H9 (cell line): ENCODE results near the gene WNT7B. TPM values are rescaled to one million over a fixed set of nuclear protein-coding genes. Genes with fewer than 3 reads are reported as not detected.

Experiments
- DNase-seq: peaks from one replicate; pipeline ENCODE4 v3.0.0-alpha.2; 2017
- H2AFZ ChIP-seq: one replicate; pipeline ENCODE4 v1.6.1; 2013; ENCODE audit warnings: mild to moderate bottlenecking, low read length, control low read depth, moderate library complexity
- H2AK5ac ChIP-seq: 2 replicates; pipeline ENCODE4 v1.6.1; 2013; ENCODE audit warnings: low read length, control low read depth, mixed read lengths; ENCODE audit not compliant: insufficient read length
- H2BK120ac ChIP-seq: one replicate; pipeline ENCODE4 v1.6.1; 2013; ENCODE audit warnings: low read depth, mild to moderate bottlenecking, low read length, control low read depth, inconsistent platforms; ENCODE audit not compliant: poor library complexity, severe bottlenecking
- H2BK12ac ChIP-seq: 2 replicates; pipeline ENCODE4 v1.6.1; 2013; ENCODE audit warnings: low read length, control low read depth, mixed read lengths, low read depth; ENCODE audit not compliant: insufficient read length
- H2BK15ac ChIP-seq: 2 replicates; pipeline ENCODE4 v1.6.1; 2013; ENCODE audit warnings: low read depth, low read length, control low read depth
- H2BK20ac ChIP-seq: one replicate; pipeline ENCODE4 v1.6.1; 2013; ENCODE audit warnings: low read depth, mild to moderate bottlenecking, low read length, control low read depth, inconsistent platforms; ENCODE audit not compliant: poor library complexity, severe bottlenecking
- H2BK5ac ChIP-seq: 2 replicates; pipeline ENCODE4 v1.6.1; 2013; ENCODE audit warnings: low read length, control low read depth, mixed read lengths; ENCODE audit not compliant: insufficient read length
- H3K14ac ChIP-seq: 2 replicates; pipeline ENCODE4 v1.6.1; 2013; ENCODE audit warnings: low read length, control low read depth; ENCODE audit not compliant: insufficient read depth
- H3K18ac ChIP-seq: 2 replicates; pipeline ENCODE4 v1.6.1; 2013; ENCODE audit warnings: low read depth, mild to moderate bottlenecking, mixed read lengths, low read length, control low read depth; ENCODE audit not compliant: insufficient read length
- H3K23ac ChIP-seq: 2 replicates; pipeline ENCODE4 v1.6.1; 2013; ENCODE audit warnings: low read length, control low read depth, mixed read lengths, low read depth; ENCODE audit not compliant: insufficient read length
- H3K23me2 ChIP-seq: 2 replicates; pipeline ENCODE4 v1.6.1; 2013; ENCODE audit warnings: low read depth, mild to moderate bottlenecking, mixed read lengths, low read length, control low read depth; ENCODE audit not compliant: insufficient read length, poor library complexity, severe bottlenecking
- H3K27ac ChIP-seq: 2 replicates; pipeline ENCODE4 v1.5.1; 2013; ENCODE audit warnings: low read length, control low read depth, mixed read lengths, low read depth; ENCODE audit not compliant: insufficient read length
- H3K27me3 ChIP-seq: 2 replicates; pipeline ENCODE4 v1.6.1; 2013; ENCODE audit warnings: low read length, control low read depth, inconsistent platforms; ENCODE audit not compliant: insufficient read depth
- H3K4ac ChIP-seq: 2 replicates; pipeline ENCODE4 v1.6.1; 2013; ENCODE audit warnings: low read depth, mild to moderate bottlenecking, control low read depth, inconsistent platforms, low read length, moderate library complexity
- H3K4me1 ChIP-seq: 2 replicates; pipeline ENCODE4 v1.6.1; 2013; ENCODE audit warnings: low read length, control low read depth, inconsistent platforms; ENCODE audit not compliant: insufficient read depth
- H3K4me2 ChIP-seq: 2 replicates; pipeline ENCODE4 v1.6.1; 2013; ENCODE audit warnings: low read length, control low read depth, mixed read lengths; ENCODE audit not compliant: insufficient read length, insufficient read depth
- H3K56ac ChIP-seq: 2 replicates; pipeline ENCODE4 v1.6.1; 2013; ENCODE audit warnings: low read depth, mild to moderate bottlenecking, mixed read lengths, low read length, control low read depth; ENCODE audit not compliant: insufficient read length
- H3K79me1 ChIP-seq: 2 replicates; pipeline ENCODE4 v1.6.1; 2013; ENCODE audit warnings: low read depth, mild to moderate bottlenecking, moderate library complexity, low read length, control low read depth, inconsistent platforms; ENCODE audit not compliant: insufficient read depth, poor library complexity, severe bottlenecking
- H3K79me2 ChIP-seq: 2 replicates; pipeline ENCODE4 v1.6.1; 2013; ENCODE audit warnings: low read length, control low read depth, inconsistent platforms; ENCODE audit not compliant: insufficient read depth
- H3K9ac ChIP-seq: 2 replicates; pipeline ENCODE4 v1.6.1; 2013; ENCODE audit warnings: low read length, control low read depth, mixed read lengths; ENCODE audit not compliant: insufficient read length; ENCODE audit errors: extremely low read depth
- H3K9me3 ChIP-seq: one replicate; pipeline ENCODE4 v1.6.1; 2013; ENCODE audit warnings: low read depth, low read length, inconsistent platforms; ENCODE audit not compliant: control insufficient read depth
- H3T11ph ChIP-seq: one replicate; pipeline ENCODE4 v1.6.1; 2013; ENCODE audit warnings: mild to moderate bottlenecking, low read length, control low read depth, inconsistent platforms
- H4K20me1 ChIP-seq: one replicate; pipeline ENCODE4 v1.6.1; 2013; ENCODE audit not compliant: control insufficient read depth, insufficient read length, insufficient read depth
- H4K5ac ChIP-seq: 2 replicates; pipeline ENCODE4 v1.6.1; 2013; ENCODE audit warnings: low read depth, mild to moderate bottlenecking, mixed read lengths, low read length, control low read depth; ENCODE audit not compliant: insufficient read length
- H4K8ac ChIP-seq: replicated peaks from 2 replicates; pipeline ENCODE4 v1.6.1; 2013; ENCODE audit warnings: low read length, control low read depth, mixed read lengths, low read depth; ENCODE audit not compliant: insufficient read length
- H4K91ac ChIP-seq: 2 replicates; pipeline ENCODE4 v1.6.1; 2013; ENCODE audit warnings: low read depth, mild to moderate bottlenecking, moderate library complexity, mixed read lengths, low read length, control low read depth; ENCODE audit not compliant: insufficient read length
- H3K27ac Mint-ChIP-seq, 3 experiments: 2 replicates in 2 of 3; 3 replicates in 1 of 3; pipeline ENCODE4 v1.8.0; 2020 to 2021; ENCODE audit warnings: mixed read lengths in 3 of 3, mild to moderate bottlenecking in 1 of 3, moderate library complexity in 1 of 3
- H3K27me3 Mint-ChIP-seq: 2 replicates; pipeline ENCODE4 v1.8.0; 2021; ENCODE audit warnings: low read depth, mild to moderate bottlenecking, moderate library complexity, mixed read lengths
- H3K36me3 Mint-ChIP-seq, 3 experiments: 2 replicates in 2 of 3; 3 replicates in 1 of 3; pipeline ENCODE4 v1.8.0; 2020 to 2021; ENCODE audit warnings: low read depth in 3 of 3, mixed read lengths in 3 of 3; ENCODE audit not compliant: insufficient read depth in 1 of 3
- H3K4me1 Mint-ChIP-seq, 2 experiments: 2 replicates each; pipeline ENCODE4 v1.8.0; 2020; ENCODE audit warnings: mixed read lengths in 2 of 2
- H3K4me3 Mint-ChIP-seq, 2 experiments: 2 replicates in 1 of 2; 3 replicates in 1 of 2; pipeline ENCODE4 v1.8.0; 2020 to 2021; ENCODE audit warnings: mild to moderate bottlenecking in 2 of 2, mixed read lengths in 2 of 2, moderate library complexity in 1 of 2
- H3K9me3 Mint-ChIP-seq, 2 experiments: 2 replicates in 1 of 2; 3 replicates in 1 of 2; pipeline ENCODE4 v1.8.0; 2020; ENCODE audit warnings: mild to moderate bottlenecking in 2 of 2, mixed read lengths in 2 of 2, moderate library complexity in 1 of 2
- WGBS: extraction: QIAGEN DNeasy Blood & Tissue Kit; methylation state at CpG from one replicate; pipeline ENCODE4 v1.1.7; 2013; ENCODE audit warnings: missing lambda C conversion rate, low lambda C conversion rate, mixed read lengths; ENCODE audit not compliant: insufficient read length; ENCODE audit errors: extremely low coverage; 5-methylcytosine and 5-hydroxymethylcytosine counted together
- total RNA-seq: library from RNA; stranded (reverse); gene quantifications from 2 replicates; pipeline ENCODE4 v1.2.1, GENCODE V29; 2021
- TF ChIP-seq, protein P1 (sequence below): fragments of 200-600 bp; sonication (generic); conservative IDR thresholded peaks from 3 replicates; pipeline ENCODE4 v1.8.0; 2021; ENCODE audit warnings: antibody characterized with exemption, mild to moderate bottlenecking

The WNT7B gene
- total RNA-seq, 1 experiment from 2014 or later: 0.09 TPM

- H3K4me2 ChIP-seq: no peak overlapping the region
- H3K4ac ChIP-seq: no peak overlapping the region
- no peak overlapping the region for H3K18ac ChIP-seq
- H3T11ph ChIP-seq: no peak overlapping the region
- no peaks in the 10 kb centered on the region for H3K27me3 ChIP-seq
- no peak overlapping the region for H2AFZ ChIP-seq
- Mint-ChIP-seq H3K9me3 (no peaks in the 10 kb centered on the region), H3K4me3 (no peak overlapping the region), H3K36me3 (no peaks in the 10 kb centered on the region), H3K27ac (no peak overlapping the region), H3K27me3 (peaks cover 20% of the 10 kb centered on the region), H3K4me1 (peaks cover 7 to 11% of the 10 kb centered on the region in 2 experiments; a peak in 3 of 4 replicates)
- H3K9ac ChIP-seq: no peak overlapping the region
- no peak for DNase-seq
- no peak overlapping the region for H3K23ac ChIP-seq
- no peaks in the 10 kb centered on the region for H3K79me1 ChIP-seq
- H3K9me3 ChIP-seq: no peaks in the 10 kb centered on the region
- H4K20me1 ChIP-seq: no peaks in the 10 kb centered on the region
- H2BK15ac ChIP-seq: no peak overlapping the region
- no CpG with 5 or more reads among the region's 6 CpGs for WGBS
- H2BK20ac ChIP-seq: no peak overlapping the region
- no peak overlapping the region for H4K91ac ChIP-seq
- H4K5ac ChIP-seq: no peak overlapping the region
- H2BK12ac ChIP-seq: no peak overlapping the region
- no peaks in the 10 kb centered on the region for H3K79me2 ChIP-seq
- H2BK5ac ChIP-seq: no peak overlapping the region
- H3K56ac ChIP-seq: no peak overlapping the region
- no peaks in the 10 kb centered on the region for H3K4me1 ChIP-seq
- no peak overlapping the region for H3K27ac ChIP-seq
- H3K14ac ChIP-seq: no peak overlapping the region
- TF ChIP-seq, protein P1, sequence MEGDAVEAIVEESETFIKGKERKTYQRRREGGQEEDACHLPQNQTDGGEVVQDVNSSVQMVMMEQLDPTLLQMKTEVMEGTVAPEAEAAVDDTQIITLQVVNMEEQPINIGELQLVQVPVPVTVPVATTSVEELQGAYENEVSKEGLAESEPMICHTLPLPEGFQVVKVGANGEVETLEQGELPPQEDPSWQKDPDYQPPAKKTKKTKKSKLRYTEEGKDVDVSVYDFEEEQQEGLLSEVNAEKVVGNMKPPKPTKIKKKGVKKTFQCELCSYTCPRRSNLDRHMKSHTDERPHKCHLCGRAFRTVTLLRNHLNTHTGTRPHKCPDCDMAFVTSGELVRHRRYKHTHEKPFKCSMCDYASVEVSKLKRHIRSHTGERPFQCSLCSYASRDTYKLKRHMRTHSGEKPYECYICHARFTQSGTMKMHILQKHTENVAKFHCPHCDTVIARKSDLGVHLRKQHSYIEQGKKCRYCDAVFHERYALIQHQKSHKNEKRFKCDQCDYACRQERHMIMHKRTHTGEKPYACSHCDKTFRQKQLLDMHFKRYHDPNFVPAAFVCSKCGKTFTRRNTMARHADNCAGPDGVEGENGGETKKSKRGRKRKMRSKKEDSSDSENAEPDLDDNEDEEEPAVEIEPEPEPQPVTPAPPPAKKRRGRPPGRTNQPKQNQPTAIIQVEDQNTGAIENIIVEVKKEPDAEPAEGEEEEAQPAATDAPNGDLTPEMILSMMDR: no peak
- no peak overlapping the region for H2BK120ac ChIP-seq
- H4K8ac ChIP-seq: no peak overlapping the region
- no peaks in the 10 kb centered on the region for H3K23me2 ChIP-seq
- no peak overlapping the region for H2AK5ac ChIP-seq
These were observed 42.4 kb upstream of the WNT7B start for GRCh38 chr22:46019351-46019750.
